ENCODE measurements around the gene LSS.
"Not testable (repeated sequence)": the region's sequence is repeated elsewhere in the genome, so short reads cannot be mapped to it uniquely, and the experiment has no call there.

Gene LSS

GRCh38 chr21:46205166-46205565 is 23.4 kb downstream of the LSS start:
- DNase-seq (ENCODE audit: low spot score), result no peak

DNA sequence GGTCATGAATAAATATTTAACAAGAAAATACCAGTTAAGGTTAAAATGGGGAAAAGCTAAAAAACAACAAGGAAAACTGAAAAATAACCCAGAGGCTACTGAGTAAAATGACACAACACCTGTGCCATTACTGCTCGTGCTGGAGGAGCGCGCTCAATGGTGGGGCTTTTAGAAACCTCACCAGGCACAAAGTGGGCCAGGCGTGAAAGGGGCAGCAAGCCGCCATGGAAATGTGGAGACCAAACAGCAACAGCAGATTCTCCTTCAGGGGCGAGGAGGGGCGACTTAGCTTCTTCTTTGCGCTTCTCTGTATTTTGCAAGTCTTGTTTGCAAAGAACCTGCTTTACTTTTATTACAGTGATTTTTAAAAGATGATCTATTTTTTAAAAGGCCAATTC is 25.4 kb downstream of the LSS start:
- no peak for DNase-seq (ENCODE audit: low spot score)

- no peak for DNase-seq (ENCODE audit: low spot score)
Observed at GRCh38 chr21:46202592-46203202, 25.9 kb downstream of the LSS start.

DNA sequence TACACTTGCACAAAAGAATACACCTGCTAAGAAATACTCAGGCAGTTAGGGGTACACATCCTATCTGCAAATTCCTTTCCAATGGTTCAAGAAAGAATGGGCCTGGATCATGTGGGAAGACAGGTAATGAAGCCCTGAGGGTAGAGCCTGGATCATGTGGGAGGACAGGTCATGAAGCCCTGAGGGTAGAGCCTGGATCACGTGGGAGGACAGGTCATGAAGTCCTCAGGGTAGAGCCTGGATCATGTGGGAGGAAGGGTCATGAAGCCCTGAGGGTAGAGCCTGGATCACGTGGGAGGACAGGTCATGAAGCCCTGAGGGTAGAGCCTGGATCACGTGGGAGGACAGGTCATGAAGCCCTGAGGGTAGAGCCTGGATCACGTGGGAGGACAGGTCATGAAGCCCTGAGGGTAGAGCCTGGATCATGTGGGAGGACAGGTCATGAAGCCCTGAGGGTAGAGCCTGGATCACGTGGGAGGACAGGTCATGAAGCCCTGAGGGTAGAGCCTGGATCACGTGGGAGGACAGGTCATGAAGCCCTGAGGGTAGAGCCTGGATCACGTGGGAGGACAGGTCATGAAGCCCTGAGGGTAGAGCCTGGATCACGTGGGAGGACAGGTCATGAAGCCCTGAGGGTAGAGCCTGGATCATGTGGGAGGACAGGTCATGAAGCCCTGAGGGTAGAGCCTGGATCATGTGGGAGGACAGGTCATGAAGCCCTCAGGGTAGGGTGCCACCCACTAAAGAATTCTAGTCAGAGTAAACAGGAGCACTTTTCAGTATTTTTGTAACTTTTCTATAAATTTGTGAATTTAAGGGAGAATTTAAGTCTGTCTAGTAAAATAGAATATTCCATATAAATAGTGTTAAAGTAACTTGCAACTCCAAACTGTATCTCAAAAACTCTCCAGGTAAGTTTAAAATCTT is 27.4 kb downstream of the LSS start:
- not testable (repeated sequence) for DNase-seq (ENCODE audit: low spot score)

DNA sequence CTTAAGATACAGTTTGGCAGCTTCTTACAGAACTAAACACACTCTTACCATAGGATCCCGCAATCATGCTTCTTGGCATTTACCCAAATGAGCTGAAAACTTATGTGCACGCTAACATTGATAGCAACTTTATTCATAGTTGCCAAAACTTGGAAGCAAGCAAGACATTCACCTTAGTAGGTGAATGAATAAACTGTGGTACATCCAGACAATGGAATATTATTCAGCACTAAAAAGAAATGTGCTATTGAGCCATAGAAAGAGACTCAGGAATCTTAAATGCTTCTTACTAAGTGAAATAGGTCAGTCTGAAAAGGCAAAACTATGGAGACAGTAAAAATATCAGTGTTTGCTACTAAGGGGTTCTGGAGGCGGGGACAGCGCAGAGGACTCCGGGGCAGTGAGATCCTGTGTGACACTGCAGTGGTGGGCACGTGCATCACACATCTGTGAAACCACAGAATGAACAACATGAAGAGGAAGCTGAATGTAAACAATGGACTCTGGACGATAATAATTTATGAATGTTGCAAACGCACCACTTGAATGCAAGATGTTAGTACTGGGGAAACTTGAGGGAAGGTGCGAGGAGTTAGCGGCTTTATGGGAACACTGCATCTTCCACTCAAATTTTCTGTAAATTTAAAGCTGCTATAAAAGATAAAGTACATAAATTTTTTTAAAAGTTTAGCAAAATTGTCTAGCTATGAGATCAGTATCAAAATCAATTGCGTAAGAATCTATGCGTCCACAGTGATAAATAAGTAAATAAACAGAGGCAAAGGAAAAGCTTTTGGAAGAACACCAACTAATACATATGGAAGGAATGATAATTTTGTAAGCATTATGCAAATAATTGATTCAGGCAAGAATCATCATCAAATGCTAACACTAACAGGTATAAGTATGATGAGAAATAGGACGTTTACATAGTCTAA is 28.9 kb downstream of the LSS start:
- no peak for DNase-seq (ENCODE audit: low spot score)

DNA sequence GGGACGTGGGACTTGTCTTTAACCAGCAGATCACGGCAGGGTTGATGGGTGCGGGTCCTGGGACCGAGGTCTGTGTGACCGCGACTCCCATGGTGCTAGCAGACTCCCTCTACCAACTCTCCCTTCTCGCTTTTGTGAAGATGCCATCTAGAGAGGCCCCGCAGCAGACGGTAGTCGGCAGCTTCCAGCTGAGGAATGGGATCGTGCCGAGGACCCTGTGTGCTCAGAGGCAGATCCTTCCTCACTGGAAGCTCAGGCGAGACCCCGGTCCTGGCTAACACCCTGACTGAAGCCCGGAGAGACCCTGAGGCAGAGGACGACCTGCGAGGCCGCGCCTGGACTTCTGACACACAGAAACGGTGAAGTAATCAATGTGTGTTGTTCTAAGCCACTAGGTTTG is 31.8 kb downstream of the LSS start:
- DNase-seq (ENCODE audit: low spot score), result no peak

GRCh38 chr21:46195595-46196195 is 32.9 kb downstream of the LSS start:
- DNase-seq (ENCODE audit: low spot score), result no peak

DNA sequence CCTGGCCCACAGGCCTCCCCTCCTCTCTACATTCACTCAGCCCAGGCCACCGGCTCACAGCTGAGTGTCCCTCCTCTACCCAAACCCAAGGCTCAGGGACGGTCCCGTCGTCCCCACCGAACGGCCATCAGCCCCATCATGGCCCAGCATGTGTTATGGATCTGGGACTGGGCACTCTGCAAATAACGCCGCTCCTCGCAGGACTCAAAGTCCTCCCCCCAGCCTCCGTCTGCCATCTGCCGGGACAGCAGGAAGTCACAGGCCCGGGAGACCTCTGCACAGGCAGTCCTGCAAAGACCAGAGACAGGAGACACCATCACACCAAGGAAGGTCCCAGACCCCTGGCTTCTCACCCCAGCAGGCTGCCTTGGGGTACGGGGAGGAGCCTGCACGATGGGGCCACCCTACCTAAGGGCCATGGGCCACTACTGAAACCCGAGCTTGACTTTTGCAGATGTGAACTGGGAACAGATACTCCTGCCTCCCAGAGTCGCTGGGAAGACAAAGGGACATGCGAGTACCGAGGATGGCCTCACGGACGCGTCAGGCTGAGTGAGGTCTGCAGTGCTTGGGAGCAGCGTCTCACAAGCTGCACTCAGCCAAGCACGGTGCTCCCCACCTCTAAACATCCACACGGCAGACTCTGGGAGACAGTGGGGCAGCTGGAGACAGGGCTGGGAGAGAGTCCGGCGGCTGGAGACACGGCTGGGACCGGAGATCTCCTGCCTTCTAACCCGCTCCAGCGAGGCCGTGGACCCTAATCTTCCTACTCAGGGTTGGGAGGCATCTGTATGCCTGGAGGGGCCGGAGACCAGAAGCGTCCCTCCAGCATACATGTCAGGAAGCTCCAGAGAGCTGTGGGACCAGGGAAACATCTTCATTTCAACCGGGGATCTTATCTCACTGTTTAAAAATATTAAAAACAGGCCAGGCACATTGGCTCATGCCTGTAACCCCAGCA is 33.9 kb downstream of the LSS start:
- no peak for DNase-seq (ENCODE audit: low spot score)

DNA sequence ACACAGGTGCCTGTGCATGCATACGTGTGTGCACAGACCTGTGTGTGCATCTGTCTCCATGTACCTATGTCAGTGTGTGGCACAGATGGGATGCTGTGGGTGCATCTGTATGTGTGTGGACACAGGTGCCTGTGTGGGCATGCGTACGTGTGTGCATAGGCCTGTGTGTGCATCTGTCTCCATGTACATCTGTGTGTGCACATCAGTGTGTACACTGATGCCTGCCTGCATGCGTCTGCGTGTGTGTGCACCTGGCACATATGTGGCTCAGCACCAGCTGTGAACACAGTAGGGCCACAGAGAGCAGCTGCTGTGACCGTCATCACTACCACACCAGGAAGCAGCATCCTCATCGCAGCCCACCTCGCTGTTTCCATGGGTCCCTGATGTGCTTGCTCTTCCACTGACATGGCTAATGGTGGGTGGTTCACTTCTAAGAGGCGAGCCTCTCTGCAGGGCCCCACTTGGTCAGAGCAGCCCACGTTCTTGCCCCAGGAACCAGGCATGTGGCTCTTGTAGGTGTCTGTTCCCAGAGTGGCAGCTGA is 34.7 kb downstream of the LSS start:
- no peak for DNase-seq (ENCODE audit: low spot score)

DNA sequence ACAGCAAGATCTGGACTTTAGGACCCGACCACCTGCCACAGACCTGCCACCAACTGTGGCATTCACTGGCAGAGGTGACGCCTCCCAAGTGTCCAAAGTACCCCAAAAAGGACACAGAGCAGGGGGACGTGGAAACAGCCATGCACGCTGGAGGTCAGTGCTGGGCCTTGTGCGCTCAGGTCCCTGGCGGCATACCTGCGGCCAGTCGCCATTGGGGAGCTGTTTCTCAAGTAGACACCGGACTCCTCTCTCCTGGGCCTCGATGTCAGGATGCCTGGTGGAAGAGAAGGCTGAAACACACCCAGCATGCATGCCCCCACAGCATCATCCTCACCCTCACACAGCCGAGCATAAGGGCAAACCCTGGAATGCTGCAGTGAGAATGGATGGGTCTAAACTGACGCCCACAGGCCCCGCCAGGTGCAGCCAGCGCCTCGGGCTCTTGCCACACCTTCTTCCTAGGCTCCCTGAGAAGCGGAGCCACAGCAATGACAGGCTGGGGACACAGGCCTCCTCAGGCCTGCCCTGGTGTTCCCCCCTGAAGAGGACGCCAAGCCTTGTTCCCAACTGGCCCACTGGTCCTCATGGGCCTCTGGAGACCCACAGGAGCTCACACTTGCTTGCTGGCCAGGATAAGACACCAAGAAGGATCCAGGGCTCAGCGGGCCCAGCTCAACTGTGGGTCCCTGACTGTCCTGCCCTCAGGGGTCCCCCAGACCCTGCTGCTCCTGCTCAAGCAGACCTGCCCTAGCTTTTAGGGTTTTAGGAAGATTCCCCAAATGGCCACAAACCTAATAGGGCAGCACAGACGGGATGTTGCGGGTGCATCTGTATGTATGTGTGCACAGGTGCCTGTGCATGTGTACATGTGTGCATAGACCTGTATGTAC is 36.6 kb downstream of the LSS start:
- no peak for DNase-seq (ENCODE audit: low spot score)

GRCh38 chr21:46191257-46191685 is 37.3 kb downstream of the LSS start:
- DNase-seq (ENCODE audit: low spot score), result no peak

DNA sequence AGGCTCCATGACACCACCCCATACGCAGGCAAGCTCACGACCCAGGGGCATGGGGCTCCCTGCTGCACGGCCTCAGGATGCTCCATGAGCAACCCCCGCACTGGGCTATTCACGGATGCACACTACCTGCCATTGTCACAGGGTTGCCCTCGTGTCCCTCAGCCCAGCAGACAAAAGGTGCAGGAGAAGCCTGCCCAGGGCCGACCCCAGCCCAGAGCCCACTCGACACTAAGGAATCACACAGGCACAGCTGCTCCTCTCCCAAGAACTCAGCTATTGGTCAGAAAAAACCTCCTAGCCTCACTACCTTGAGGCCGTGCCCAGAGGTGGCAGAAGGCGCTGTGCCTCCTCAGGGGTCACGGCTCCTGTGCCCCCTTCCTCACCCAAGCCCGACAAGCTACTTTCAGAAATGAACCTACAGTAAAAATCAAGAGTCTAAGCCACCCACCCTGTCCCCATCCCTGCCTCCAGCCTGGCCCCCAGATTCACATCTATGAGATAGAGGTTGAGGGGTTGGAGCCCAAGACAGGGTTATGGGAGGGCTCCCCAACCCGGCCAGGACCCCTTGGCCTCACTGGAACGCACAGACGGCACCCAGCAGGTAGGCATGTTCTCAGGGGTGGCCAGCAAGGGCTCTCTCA is 38.0 kb downstream of the LSS start:
- DNase-seq (ENCODE audit: low spot score), result no peak

- no peak for DNase-seq (ENCODE audit: low spot score)
Observed at GRCh38 chr21:46189959-46190490, 38.5 kb downstream of the LSS start.

DNA sequence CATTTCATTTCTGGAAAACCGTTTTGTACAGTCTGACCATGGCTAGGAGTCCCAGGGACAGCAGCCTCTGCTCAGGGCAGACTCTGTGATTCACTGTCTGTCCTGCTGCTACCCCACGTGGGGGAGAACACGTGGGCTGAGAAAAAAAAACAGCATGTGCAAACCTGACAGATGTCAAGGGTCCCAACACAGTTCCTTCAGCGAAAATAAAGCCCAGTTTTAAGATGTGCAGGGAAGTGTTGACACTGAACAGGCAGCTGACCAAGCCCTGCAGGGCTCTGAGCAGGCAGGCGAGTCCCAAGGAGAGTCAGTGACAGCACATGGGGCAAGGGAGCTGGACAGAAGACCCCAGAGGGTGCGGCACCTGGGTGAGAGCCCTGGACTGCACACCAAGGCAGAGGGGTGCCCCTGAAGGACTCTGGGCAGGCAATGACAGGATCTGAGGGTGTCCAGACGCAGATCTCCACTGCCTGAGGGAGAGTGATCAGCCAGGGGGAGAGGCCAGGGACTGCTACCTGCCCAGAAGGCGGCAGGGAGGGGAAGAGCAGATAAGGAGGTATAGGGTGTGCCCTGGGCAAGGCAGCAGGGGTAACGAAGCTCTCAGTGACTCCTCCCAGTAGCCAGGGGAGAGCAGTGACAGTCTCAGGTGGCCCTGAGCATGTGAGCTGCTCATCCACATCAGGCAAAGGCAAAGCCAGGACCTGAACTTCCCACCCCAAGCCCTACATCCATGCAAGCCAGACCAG is 39.2 kb downstream of the LSS start:
- DNase-seq (ENCODE audit: low spot score), result no peak

- peak; percentile 86 for DNase-seq (ENCODE audit: low spot score)
Observed at GRCh38 chr21:46188226-46189212, 40.1 kb downstream of the LSS start.

GRCh38 chr21:46187814-46188213 is 40.8 kb downstream of the LSS start:
- DNase-seq (ENCODE audit: low spot score), result no peak

- no peak for DNase-seq (ENCODE audit: low spot score)
Observed at GRCh38 chr21:46187261-46187660, 41.3 kb downstream of the LSS start.
